ENCODE data around the gene NRG3.

Gene NRG3
- 0 reads per million in 4 experiments for total RNA-seq

DNA sequence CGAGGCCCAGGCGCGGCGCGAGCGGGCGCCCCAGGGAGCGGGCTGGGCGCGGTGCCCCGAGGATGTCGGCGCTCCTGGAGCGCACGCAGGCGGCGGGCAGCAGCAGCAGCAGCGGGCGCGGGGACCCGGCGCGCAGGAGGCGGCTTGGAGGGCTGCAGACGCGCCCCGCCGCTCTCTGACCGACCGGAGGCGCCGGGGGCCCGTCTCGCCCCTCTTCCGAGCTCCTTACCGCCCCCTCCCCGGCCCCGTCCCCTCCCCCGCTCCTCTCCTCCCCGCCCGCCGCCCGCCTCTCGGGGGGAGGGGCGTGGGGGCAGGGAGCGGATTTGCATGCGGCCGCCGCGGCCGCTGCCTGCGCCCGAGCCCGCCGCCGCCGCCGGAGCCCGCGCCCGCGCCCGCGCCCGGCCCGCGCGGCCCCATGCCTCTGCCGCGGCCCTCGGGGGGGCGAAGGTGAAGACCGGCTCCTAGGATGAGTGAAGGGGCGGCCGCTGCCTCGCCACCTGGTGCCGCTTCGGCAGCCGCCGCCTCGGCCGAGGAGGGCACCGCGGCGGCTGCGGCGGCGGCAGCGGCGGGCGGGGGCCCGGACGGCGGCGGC lies at the start of gene NRG3:
NRG3 (plus strand) TSS at position 320 of the 592 bp plus-strand sequence.
- DNase-seq, result no peak

DNA sequence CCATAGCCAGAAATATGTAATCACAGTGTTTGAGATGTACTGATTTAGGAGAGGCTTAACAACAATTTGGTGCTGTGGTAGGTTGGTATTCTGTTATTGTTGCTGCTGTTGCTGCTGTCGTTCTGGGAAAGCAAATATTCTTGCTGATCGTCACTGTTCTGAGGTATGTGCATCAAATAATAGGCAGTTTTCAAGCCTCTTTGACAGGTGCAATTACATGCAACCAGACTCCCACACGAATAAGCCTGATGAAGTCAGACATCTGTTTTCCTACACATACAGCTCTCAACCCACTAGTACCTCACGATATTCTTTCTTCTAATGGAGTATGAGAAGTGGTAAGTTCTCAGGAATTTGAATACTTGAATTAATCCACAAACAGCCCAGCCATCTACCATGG lies 46.7 kb upstream of the NRG3 start:
- no peak for DNase-seq

DNA sequence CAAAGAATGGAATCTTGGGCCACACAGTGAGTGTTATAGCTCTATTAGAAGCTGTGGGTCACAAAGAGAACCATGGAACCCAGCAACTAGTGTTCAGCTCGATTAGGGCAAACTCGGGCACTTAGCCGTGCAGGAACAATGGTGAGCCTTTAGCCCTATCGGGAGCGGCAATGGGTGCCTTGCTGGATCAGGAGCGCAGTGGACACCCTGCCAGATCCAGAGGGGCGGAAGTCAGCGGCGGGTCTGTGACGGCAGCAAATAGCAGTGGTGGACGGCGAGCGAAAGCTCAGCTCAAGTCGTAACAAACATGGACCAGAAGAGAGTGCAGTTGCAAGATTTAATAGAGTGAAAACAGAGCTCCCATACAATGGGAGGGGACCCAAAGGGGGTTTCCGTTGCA lies 43.9 kb upstream of the NRG3 start:
- no peak for DNase-seq

DNA sequence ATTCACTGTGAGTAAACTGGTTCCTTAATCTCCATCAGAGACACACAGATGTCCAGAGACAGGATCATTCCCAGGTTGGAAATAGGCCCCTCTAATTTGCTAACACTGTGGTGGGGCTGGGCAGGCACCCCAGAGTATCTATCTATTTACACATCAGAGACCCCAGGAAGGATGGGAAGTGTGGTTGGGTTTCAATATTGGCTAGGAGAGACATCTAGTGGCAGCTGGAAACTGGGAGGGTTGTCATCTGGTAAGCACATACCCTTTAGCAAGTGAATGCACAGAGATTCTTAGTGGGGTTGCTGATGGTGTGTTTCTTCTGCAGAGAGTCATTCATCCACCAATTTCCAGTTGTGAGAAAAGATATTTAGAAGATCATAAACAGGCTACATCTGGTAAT lies 36.0 kb upstream of the NRG3 start:
- DNase-seq, result no peak

DNA sequence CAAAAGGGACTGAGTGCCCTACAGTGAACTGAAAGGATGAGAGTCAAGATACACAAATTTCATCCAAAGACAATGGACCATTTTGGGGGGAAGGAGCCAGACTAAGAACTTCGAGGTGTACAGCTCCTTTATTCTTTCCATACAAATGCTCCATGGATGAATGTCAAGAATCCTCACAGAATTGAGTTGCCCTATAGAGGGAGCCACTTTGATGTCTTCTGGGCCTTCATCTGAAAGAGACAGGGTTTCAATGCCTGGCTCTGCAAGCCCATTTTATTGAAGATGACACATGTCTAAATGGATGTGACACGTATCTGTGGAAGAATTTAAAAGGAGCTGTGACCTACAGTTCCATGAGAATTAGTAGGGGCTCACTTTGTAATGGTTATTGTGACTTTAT lies 32.0 kb upstream of the NRG3 start:
- no peak for DNase-seq

DNA sequence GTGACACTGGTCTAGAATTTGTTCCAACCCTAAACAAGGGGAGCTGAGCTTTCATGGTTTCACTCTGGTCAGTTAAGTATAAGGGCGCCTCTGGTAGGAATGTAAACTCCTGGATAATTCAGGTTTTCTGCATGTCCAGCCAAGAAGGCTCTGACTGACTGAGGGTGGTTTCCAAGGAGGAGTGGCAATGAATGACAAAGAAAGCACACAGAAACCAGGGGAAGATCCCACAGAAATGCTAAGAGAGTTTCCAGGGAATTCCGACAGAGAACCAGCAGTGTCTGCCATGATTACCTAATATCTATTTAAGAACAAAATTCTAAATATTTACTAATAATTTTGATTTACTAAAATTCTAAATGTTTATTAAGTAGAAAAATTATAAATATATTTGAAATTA lies 27.3 kb upstream of the NRG3 start:
- DNase-seq, result no peak

DNA sequence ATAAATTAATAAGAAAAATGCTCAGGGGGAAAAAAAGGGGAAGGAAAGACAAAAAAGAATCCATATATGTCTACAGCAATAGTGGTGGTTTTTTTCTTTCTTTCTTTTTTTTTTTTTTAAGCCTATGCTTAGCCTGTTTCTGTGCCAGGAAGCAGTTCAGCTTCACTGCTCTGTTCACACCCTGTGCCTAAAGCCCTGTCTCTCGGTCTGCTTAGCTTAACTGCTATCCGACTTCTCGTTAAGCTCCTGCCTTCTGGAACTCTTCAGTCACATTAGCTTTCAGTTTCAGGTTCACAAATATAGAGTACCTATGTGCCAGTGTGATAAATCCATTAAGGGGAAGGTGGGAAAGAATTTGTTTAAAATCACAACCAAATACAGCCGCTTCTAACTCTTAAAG lies 26.5 kb upstream of the NRG3 start:
- no peak for DNase-seq

DNA sequence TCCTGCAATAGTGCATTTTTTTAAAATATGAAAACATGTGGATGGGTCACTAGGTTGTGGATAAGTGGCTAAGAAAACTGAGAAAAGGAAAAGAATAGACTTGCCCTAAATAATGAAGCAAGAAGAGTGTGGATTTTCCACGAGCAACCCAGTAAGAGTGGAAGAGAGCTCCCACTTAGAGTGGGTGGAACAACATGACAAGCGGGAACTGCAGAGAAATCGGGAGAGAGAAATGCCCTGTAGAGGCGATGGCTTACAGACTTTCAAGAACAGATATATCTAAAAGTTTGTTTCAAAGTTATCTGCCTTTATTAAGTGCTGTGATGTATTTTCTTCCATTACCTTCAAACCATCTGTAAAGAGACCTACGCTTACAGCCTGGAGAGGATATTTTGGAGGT lies 26.1 kb upstream of the NRG3 start:
- DNase-seq, result no peak

DNA sequence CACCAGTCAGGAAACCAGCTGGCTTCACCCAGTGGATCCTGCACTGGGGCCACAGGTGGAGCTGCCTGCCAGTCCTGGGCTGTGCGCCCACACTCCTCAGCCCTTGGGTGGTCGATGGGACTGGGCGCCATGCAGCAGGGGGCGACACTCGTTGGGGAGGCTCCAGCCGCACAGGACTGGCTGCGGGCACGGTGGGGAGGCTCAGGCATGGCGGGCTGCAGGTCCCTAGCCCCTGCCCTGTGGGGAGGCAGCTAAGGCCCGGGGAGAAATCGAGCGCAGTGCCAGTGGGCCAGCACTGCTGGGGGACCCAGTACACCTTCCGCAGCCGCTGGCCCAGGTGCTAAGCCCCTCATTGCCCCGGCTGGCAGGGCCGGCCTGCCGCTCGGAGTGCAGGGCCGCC lies 12.4 kb upstream of the NRG3 start:
- no peak for DNase-seq

DNA sequence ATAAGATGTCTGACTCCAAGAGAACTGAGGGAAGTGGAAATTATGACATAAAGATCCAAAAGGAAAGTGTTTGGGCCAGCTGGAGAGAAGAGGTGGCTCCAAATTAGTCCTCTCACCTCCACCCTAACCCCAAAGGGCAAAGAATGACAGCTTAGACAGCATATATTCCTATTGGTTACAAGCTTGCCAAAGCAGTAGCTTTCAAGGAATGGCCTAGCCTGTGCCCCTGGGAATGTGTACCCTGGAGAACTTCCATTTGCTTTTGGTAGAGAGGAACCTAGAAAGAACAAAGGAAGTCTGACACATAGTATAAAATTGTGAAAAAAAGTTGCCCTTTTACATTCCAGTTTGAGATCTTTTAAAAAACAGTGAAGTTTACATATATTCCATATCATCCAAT lies 11.2 kb upstream of the NRG3 start:
- no peak for DNase-seq

DNA sequence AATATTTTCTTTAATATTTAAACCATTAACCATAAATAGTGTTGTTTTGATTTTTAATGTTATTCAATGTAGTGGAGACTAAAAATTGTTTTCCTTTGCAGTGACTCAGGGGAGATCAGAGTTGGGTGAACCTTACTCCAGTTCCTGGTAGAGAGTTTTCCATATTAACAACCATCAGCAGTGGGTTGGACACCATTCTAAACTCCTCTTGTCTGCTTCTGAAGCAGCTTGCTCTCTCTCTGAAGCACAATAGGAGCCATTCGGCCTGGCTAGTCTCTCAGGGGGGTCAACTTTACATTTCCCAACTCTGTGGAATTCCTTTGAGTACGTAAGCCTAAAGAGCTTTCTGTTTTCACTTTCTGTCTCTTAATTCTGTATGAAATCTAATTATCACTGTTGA lies 9.4 kb upstream of the NRG3 start:
- DNase-seq, result no peak

DNA sequence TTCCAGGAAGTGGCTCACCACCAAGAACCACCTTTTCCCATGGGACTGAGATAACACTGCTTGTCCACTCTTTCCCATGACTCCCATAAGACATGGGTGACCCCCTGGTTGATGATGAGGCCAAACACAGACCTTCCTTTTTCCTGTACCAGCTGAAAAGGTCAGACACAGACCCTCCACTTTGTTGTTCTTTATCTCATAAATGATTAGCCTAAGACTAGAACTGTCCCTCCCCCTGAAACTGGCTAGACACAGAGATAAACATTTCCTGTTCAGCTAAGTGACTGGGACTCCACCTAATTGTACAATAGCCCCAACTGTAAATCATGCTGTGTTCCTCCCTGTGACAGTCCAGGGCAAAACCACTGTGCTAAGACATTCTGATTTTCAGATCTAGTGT lies 8.2 kb upstream of the NRG3 start:
- DNase-seq, result no peak

DNA sequence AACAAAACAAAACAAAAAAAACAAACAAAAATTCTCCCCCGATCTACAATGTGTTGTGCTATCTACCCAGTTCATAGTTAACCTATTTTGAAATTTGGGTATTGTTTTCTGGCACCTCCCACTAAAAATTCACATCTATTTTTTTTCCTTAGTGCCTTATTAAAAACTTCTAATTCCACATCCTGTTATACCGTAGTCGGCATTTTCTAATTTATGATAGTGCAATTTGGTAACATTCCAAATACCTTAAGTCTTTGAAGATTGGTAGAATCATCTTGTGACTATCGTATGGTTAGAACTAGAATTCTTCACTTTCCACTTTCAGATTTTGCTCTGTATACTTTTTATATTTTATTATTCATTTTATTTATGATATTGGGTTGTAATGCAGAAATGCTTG lies 4.5 kb upstream of the NRG3 start:
- DNase-seq, result no peak

DNA sequence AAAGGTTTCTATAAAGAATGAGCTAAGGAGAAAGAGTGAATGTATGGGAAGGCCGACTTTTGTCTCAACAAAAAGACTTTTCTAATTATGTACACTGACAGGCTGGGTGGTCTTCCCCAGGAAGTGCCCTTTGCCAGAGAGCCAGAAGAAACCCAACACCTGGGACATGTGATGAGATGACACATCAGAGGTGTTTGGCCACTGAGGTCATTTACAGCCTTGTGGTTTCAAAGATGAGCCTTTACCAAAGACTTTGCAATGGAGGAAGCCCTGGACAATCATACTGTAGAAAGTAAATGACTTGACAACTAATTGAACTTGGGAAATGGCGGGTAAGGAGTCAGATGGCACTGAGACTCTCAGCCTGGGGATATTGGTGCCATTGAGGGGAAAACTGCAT lies 3.4 kb upstream of the NRG3 start:
- no peak for DNase-seq

DNA sequence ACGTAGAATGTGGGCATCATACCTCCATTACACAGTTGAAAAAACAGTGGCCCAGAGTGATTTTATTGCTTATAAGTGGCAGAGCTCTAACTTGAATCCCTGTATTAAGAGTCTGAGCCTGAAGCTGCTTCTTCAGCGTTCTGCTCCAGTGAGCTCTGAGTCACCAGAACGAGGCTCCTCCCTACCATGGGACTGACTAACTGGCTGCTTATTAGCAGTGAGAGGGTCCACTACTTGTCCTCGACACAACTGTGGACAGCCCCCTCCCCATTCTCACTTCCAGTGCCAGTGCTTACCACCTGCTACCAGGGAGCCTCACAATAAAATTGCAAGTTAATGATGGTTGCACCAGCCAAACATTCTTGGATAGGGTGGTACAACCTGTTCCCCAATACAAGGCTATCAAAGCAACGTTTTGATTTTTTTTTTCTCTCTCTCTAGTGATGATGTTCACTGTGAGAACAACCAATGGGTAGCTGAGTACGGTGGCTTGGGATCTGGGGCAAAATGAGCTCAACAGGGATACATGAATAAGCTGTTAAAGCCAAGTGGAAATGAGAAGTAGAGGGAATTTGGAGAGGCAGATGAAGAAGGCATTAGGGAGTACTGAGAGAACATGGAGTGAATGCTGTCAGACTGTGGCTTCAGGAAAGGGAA lies 2.7 kb upstream of the NRG3 start:
- DNase-seq, result no peak

DNA sequence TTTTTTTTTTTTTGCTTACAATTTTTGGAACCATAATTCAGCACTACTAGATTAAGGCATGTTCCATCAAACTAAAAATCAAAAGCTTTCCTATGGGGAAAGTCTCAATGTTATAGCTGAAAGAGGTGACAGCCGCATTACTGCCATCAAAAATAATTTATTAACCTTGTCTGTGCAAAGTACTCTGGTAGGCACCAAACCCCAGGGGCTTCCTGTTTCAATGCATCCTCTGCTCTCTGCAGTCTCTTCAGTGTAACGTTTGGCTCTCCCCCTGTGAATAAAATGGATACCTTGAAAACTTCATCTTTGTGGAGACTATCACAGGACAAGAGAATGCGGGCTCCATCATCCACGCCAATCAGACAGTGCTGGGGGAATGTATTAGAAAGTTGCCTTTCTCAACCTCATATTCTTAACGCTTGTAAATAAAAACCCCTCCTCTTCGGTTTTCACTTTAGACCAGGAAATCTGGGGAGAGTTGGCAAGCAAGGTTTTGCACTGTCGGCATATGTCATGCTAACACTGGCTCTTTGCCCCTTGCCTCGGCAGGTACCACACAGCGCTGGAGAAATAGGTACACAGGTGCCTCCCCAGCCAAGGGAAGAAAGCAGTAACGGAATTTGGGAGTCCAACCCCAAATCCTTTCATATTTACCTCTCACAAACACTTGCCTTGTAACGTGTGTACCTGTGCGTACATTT lies 1.6 kb upstream of the NRG3 start:
- no peak for DNase-seq

DNA sequence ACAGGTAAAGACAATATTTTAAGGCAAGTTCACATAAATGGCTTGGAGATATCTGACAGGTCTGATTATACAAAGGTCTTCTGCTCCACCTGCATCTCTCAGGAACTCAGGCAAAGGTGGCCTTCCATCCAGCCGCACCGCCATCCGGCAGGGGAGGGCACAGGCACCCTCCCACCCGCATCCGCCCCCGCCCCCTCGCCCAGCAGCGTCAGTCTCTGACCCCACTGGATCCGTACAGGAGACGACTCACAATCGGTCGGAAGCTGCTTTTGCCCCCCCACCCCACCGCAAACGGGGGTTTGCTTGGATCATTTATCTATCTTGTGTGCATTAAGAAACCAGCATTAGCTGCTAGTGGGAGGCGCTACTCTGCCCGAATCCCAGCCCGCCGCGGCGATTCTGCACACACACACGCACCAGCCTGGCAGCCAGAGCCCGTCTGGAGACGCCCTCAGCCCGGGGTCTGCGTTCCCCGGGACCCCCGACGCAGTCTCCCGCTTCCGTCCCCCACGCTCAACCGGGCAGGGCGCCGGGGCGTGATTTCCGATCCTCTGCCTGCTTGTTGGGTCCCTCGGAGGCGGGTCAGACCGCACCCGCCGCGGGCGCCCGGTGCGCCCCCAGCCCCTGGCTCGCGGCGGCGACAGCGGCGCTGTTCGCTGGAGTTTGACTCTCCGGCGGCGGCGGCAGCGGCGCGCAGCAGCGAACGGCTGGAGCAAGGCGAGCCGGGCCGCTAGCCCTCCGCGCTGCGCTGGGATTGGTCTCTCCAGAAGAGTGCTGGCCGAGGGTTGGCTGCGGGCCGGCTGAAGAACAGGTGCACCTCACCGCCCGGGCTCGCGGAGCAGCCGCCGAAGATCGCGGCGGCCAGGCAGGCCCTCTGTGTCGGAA lies 820 bp upstream of the NRG3 start:
- DNase-seq, result no peak

DNA sequence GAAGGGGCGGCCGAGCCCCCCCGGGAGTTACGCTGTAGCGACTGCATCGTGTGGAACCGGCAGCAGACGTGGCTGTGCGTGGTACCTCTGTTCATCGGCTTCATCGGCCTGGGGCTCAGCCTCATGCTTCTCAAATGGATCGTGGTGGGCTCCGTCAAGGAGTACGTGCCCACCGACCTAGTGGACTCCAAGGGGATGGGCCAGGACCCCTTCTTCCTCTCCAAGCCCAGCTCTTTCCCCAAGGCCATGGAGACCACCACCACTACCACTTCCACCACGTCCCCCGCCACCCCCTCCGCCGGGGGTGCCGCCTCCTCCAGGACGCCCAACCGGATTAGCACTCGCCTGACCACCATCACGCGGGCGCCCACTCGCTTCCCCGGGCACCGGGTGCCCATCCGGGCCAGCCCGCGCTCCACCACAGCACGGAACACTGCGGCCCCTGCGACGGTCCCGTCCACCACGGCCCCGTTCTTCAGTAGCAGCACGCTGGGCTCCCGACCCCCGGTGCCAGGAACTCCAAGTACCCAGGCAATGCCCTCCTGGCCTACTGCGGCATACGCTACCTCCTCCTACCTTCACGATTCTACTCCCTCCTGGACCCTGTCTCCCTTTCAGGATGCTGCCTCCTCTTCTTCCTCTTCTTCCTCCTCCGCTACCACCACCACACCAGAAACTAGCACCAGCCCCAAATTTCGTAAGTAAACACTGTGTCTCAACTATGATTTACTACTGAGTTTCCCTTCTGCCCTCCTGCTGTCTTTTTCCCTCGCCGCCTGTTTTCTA lies 666 bp downstream of the NRG3 start:
- no peak for DNase-seq

DNA sequence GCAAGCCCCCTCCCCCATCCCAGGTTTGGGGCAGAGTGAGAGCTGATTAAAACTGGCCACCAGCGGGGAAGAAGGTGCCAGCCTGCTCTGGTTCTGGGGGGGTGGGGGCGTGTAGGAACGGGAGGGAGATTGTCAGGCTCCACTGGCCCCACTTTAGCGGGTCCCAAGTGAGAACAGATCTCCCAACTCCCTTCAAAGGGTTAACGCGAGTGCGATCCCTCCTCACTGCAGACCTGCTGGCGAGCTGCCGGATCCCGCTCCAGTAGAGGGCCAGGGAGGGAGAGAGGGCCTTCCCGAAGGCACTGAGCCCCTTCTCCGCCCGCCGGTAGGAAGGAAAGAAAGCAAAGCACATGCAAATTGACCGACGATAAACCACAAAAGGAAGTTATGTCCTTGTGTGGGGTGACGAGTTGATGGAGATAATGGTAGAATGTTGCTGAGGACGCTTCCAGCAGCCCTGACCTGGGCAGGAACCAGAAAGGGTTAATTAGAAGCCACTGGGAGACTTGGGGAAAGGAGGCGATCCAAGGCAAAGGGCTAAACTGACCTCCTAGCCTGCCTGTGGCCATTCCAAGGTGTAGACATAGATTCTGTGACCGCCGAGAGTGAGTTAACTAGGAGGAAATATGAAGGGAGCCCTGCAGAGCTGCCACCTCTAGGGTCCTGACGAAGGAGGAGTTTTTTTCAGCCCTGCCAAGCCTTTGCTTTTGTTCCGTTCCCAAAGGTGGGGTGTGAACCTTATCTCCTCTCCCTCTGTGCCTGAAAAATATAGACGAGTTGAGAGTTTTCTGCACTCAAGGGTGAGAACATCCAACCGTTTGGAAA lies 1.5 kb downstream of the NRG3 start:
- DNase-seq, result no peak

DNA sequence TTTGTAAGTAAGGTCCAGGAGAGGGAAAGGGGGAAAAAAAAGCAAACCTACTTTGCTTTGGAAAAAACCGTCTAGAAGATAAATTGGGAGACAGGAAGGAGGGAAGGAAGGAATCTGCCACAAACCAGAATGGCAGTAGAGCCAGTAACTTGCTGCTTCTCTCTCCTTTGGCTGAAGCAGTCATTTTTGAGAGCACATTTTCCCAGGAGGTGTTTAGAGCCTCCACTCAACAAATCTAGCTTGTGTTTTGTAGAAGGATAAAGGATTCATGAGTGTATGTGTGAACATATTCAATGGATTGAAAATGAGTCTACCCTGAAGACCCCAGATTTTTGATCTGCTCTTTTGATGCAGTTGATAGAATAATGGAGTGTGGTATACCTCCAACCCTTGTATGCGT lies 2.6 kb downstream of the NRG3 start:
- no peak for DNase-seq

DNA sequence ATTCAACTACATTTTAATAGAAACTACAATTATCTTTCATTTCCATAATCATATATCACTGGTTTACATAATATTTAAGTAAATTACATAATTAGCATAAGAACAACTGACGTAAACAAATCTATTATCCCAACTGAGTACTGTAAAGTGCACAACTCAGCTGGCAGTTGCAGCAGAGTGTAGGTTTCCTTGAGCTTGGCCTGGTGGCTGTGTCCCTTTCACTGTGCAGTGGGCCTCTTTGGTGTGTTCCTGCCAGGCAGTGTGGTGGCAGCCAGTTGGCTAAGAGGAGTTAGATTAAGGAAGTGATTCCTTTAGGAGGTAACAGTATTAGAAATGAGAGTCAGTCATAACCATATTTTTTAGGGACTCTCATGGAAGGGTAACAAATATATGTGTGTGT lies 7.0 kb downstream of the NRG3 start:
- DNase-seq, result no peak

DNA sequence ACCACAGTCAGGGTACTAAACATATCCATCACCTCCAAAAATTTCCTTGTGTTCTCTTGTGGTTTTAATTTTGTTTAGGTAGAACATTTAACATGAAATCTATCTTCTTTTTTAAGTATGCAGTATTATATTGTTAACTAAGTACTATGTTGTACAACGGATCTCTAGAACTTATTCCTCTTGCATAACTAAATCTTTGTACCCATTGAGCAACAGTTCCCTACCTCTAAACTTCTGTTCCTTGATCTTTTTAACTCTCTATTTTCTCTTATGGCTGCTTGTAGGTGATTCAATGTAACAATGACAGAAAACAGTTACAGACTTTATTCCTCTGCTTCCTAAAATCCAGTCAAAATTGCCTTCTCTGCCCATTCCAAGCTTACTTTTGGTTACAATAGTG lies 9.9 kb downstream of the NRG3 start:
- DNase-seq, result no peak
